HCT116 (cell line): ENCODE results near the gene TIGIT.

Source experiments
- CEBPB ChIP-seq: IDR thresholded peaks from 2 replicates; pipeline ENCODE4 v1.6.1; 2012; ENCODE audit warnings: low read depth
- CTCF ChIP-seq, 3 experiments: fragments of 200-600 bp in 1 of 3; sonication (generic) in 1 of 3; IDR thresholded peaks in 2 of 3; conservative IDR thresholded peaks in 1 of 3; 2 replicates each; pipeline ENCODE4 v1.5.1; 2012 to 2017; ENCODE audit warnings: low read depth in 2 of 3, low read length in 2 of 3, antibody characterized with exemption in 1 of 3, borderline replicate concordance in 1 of 3, control low read depth in 1 of 3, mild to moderate bottlenecking in 1 of 3, mixed read lengths in 1 of 3, mixed run types in 1 of 3, moderate library complexity in 1 of 3; ENCODE audit not compliant: insufficient read depth in 1 of 3
- ELF1 ChIP-seq: IDR thresholded peaks from 2 replicates; pipeline ENCODE4 v1.6.1; 2012; ENCODE audit warnings: low read depth, borderline replicate concordance
- EZH2 ChIP-seq: fragments of 200-600 bp; sonication (generic); IDR thresholded peaks from 2 replicates; pipeline ENCODE4 v1.6.1; 2017; ENCODE audit warnings: antibody characterized with exemption, mixed run types
- EZH2phosphoT487 ChIP-seq: fragments of 200-600 bp; IDR thresholded peaks from 2 replicates; pipeline ENCODE4 v1.6.1; 2018; ENCODE audit warnings: antibody characterized with exemption, borderline replicate concordance
- JUND ChIP-seq: IDR thresholded peaks from 2 replicates; pipeline ENCODE4 v1.6.1; 2012
- MAX ChIP-seq: IDR thresholded peaks from 2 replicates; pipeline ENCODE4 v1.6.1; 2012
- POLR2A ChIP-seq: IDR thresholded peaks from 2 replicates; pipeline ENCODE4 v1.7.0; 2011; ENCODE audit warnings: borderline replicate concordance; ENCODE audit not compliant: insufficient read depth, insufficient read length; ENCODE audit errors: extremely low read depth
- POLR2AphosphoS5 ChIP-seq: IDR thresholded peaks from 2 replicates; pipeline ENCODE4 v1.6.1; 2011; ENCODE audit warnings: mild to moderate bottlenecking, low read depth, low read length, moderate library complexity
- REST ChIP-seq: IDR thresholded peaks from 2 replicates; pipeline ENCODE4 v1.6.1; 2012; ENCODE audit warnings: low read depth
- SIN3A ChIP-seq: IDR thresholded peaks from 2 replicates; pipeline ENCODE4 v1.6.1; 2012; ENCODE audit warnings: low read depth
- SP1 ChIP-seq: IDR thresholded peaks from 2 replicates; pipeline ENCODE4 v1.6.1; 2012; ENCODE audit warnings: low read depth
- YY1 ChIP-seq: IDR thresholded peaks from 2 replicates; pipeline ENCODE4 v1.6.1; 2011; ENCODE audit warnings: low read length, low read depth, moderate library complexity, mild to moderate bottlenecking; ENCODE audit not compliant: insufficient replicate concordance; ENCODE audit errors: extremely low read depth
- ZBTB33 ChIP-seq: IDR thresholded peaks from 2 replicates; pipeline ENCODE4 v1.6.1; 2011; ENCODE audit warnings: mild to moderate bottlenecking, low read length, moderate library complexity; ENCODE audit not compliant: insufficient replicate concordance; ENCODE audit errors: extremely low read depth

GRCh38 chr3:114323546-114324254, 29.9 kb downstream of the TIGIT start:
- TF ChIP-seq POLR2AphosphoS5 (no peak), CTCF (IDR thresholded peaks at IDR 0.05 in 2 of 3, conservative IDR thresholded peaks at IDR 0.05 in 1 of 3; ENCODE audit: borderline replicate concordance in 1 of 3, insufficient read depth in 1 of 3, low read depth in 2 of 3, low read length in 2 of 3) (no peak), YY1 (no peak), POLR2A (no peak), SP1 (no peak), EZH2phosphoT487 (no peak), ZBTB33 (no peak), EZH2 (no peak), JUND (no peak), MAX (no peak), SIN3A (no peak), REST (no peak), ELF1 (no peak), CEBPB (no peak)
